HepG2 (cell line): Measurements from ENCODE around the gene EGLN2. TPM values are rescaled to one million over a fixed set of nuclear protein-coding genes. Genes with fewer than 3 reads are reported as not detected.

Experiments
- FOXA1 ChIP-seq, 2 experiments: fragments of 450-650 bp in 1 of 2; sonication (generic) in 1 of 2; formaldehyde crosslinking in 1 of 2; IDR thresholded peaks; 2 replicates each; pipeline versions ENCODE4 v1.4.0 to v1.6.1; 2016 to 2020; ENCODE audit warnings: missing genetic modification reagents in 1 of 2
- HINFP ChIP-seq: sonication (generic); formaldehyde crosslinking; IDR thresholded peaks from 2 replicates; pipeline ENCODE4 v1.4.0; 2020; ENCODE audit warnings: low read depth, mild to moderate bottlenecking, missing genetic modification reagents
- NCOR1 ChIP-seq: fragments of 200-600 bp; sonication (generic); IDR thresholded peaks from 2 replicates; pipeline ENCODE4 v1.7.0; 2017; ENCODE audit warnings: antibody characterized with exemption, low read length, borderline replicate concordance
- NFRKB ChIP-seq: fragments of 450-650 bp; IDR thresholded peaks from 2 replicates; pipeline ENCODE4 v1.6.1; 2017
- PHB2 ChIP-seq: fragments of 450-650 bp; IDR thresholded peaks from 2 replicates; pipeline ENCODE4 v1.6.1; 2018; ENCODE audit not compliant: partially characterized antibody
- RBFOX2 ChIP-seq: fragments of 200-400 bp; formaldehyde crosslinking; IDR thresholded peaks from 2 replicates; pipeline ENCODE4 v1.6.1; 2017; ENCODE audit warnings: low read depth, mild to moderate bottlenecking, low read length
- ZBTB39 ChIP-seq: sonication (generic); formaldehyde crosslinking; IDR thresholded peaks from 2 replicates; pipeline ENCODE4 v1.5.0; 2020; ENCODE audit warnings: missing genetic modification reagents
- ZNF12 ChIP-seq: sonication (generic); formaldehyde crosslinking; IDR thresholded peaks from 2 replicates; pipeline ENCODE4 v1.5.0; 2020; ENCODE audit warnings: missing genetic modification reagents
- ZNF205 ChIP-seq: IDR thresholded peaks from 2 replicates; pipeline ENCODE4 v1.6.1; 2018; ENCODE audit warnings: missing biosample characterization, missing genetic modification reagents
- ZNF282 ChIP-seq: fragments of 450-650 bp; IDR thresholded peaks from 2 replicates; pipeline ENCODE4 v1.6.1; 2018; ENCODE audit not compliant: partially characterized antibody
- ZNF552 ChIP-seq: sonication (generic); formaldehyde crosslinking; IDR thresholded peaks from 2 replicates; pipeline ENCODE4 v1.9.0; 2022; ENCODE audit warnings: missing genetic modification reagents, mild to moderate bottlenecking, borderline replicate concordance
- ZNF574 ChIP-seq: sonication (generic); formaldehyde crosslinking; IDR thresholded peaks from 2 replicates; pipeline ENCODE4 v1.4.0; 2020; ENCODE audit warnings: missing genetic modification reagents
- ZNF609 ChIP-seq: sonication (generic); formaldehyde crosslinking; IDR thresholded peaks from 2 replicates; pipeline ENCODE4 v1.4.0; 2020; ENCODE audit warnings: mild to moderate bottlenecking, missing genetic modification reagents, borderline replicate concordance
- ZNF710 ChIP-seq: sonication (generic); formaldehyde crosslinking; IDR thresholded peaks from 2 replicates; pipeline ENCODE4 v1.5.0; 2020; ENCODE audit warnings: mild to moderate bottlenecking, missing genetic modification reagents, borderline replicate concordance
- polyA plus RNA-seq, 8 experiments: library from polyadenylated mRNA; depleted of rRNA in 3 of 8; stranded (reverse) in 7 of 8; unstranded in 1 of 8; fragments of >200 nt; fragmentation: Illumina TruSeq in 4 of 8; extraction: Trizol in 4 of 8; gene quantifications; 2 replicates each; pipeline versions ENCODE4 v1.2.1 to v1.2.3, GENCODE V29; 2011 to 2016; ENCODE audit warnings: low read depth in 4 of 8, missing spikeins in 1 of 8, mixed read lengths in 1 of 8; ENCODE audit not compliant: insufficient read depth in 1 of 8
- total RNA-seq, 5 experiments: library from RNA; depleted of rRNA; stranded (reverse); fragments of >200 nt; fragmentation: Illumina TruSeq; extraction: Trizol; gene quantifications; 2 replicates each; pipeline ENCODE4 v1.2.3, GENCODE V29; 2016; ENCODE audit warnings: low read depth in 1 of 5

EGLN2 gene
- total and polyA plus RNA-seq, 2 of the 13 experiments (the other 11 are each of a cell fraction or from before 2014, with no cell fraction given): 16.5 to 40.8 TPM

GRCh38 chr19:40831502-40832430 lies 32.8 kb downstream of the EGLN2 start (continued):
- TF ChIP-seq ZNF609 (peak; percentile 86), ZNF205 (CRISPR knock-in tag) (0 out of 2 replicates have a peak, but pooled peaks have one; percentile 53), ZBTB39 (no peak), NCOR1 (peak; percentile 52; the same call in 1 of the 2 replicates), ZNF552 (CRISPR knock-in tag) (no peak), ZNF710 (no peak), PHB2 (no peak), FOXA1 (IDR thresholded peaks at IDR 0.05) (no peak), FOXA1 (CRISPR knock-in tag; IDR thresholded peaks at IDR 0.05) (peak; percentile 75), HINFP (CRISPR knock-in tag) (no peak), RBFOX2 (no peak), ZNF12 (peak; percentile 83; the same call in 1 of the 2 replicates), NFRKB (no peak), ZNF282 (no peak), ZNF574 (peak; percentile 51; the same call in 1 of the 2 replicates)
